Calu3 (cell line): Measurements from ENCODE around the gene FOXP4. TPM values are rescaled to one million over a fixed set of nuclear protein-coding genes. Genes with fewer than 3 reads are reported as not detected.

Experiments
- BruUV-seq: library from RNA; stranded (reverse); fragments of 400-500 nt; replicated peaks from 2 replicates; lab custom pipeline; 2021; lab: Mats Ljungman, UMichigan
- CTCF ChIA-PET: fragments of 300-600 bp; sonication (Branson Sonifier 250); formaldehyde crosslinking; loops from one replicate; lab custom pipeline; 2022; ENCODE audit warnings: antibody characterized with exemption; lab: Charles Lee
- DNase-seq: peaks from one replicate; pipeline ENCODE4 v3.0.0; 2022
- H3K27ac Mint-ChIP-seq: one replicate; pipeline ENCODE4 v1.8.0; 2022; ENCODE audit warnings: mixed read lengths; ENCODE audit not compliant: unreplicated experiment
- H3K27me3 Mint-ChIP-seq: one replicate; pipeline ENCODE4 v1.8.0; 2022; ENCODE audit warnings: mixed read lengths; ENCODE audit not compliant: unreplicated experiment
- H3K36me3 Mint-ChIP-seq: one replicate; pipeline ENCODE4 v1.8.0; 2022; ENCODE audit warnings: mild to moderate bottlenecking, moderate library complexity, mixed read lengths; ENCODE audit not compliant: insufficient read depth, unreplicated experiment
- H3K4me1 Mint-ChIP-seq: one replicate; pipeline ENCODE4 v1.8.0; 2022; ENCODE audit warnings: mild to moderate bottlenecking, low read depth, mixed read lengths; ENCODE audit not compliant: unreplicated experiment
- H3K4me3 Mint-ChIP-seq: one replicate; pipeline ENCODE4 v1.8.0; 2022; ENCODE audit warnings: mild to moderate bottlenecking, low read depth, moderate library complexity, mixed read lengths; ENCODE audit not compliant: unreplicated experiment
- H3K9me3 Mint-ChIP-seq: one replicate; pipeline ENCODE4 v1.8.0; 2022; ENCODE audit warnings: low read depth, mixed read lengths; ENCODE audit not compliant: unreplicated experiment
- intact Hi-C: fragments of 100-400 bp; cut with micrococcal nuclease; formaldehyde crosslinking; loops from one replicate; pipeline ENCODE4 v1.10.0; 2022; ENCODE audit not compliant: unreplicated experiment
- total RNA-seq: library from RNA; stranded (reverse); gene quantifications from 2 replicates; pipeline ENCODE4 v1.2.3, GENCODE V29; 2022
- TF ChIP-seq, protein P1 (sequence below): fragments of 200-600 bp; IDR thresholded peaks from one replicate; pipeline ENCODE4 v1.8.0; 2022; ENCODE audit warnings: antibody characterized with exemption; ENCODE audit not compliant: unreplicated experiment

FOXP4 gene
- total RNA-seq, 1 experiment from 2014 or later: 47.8 TPM

DNA sequence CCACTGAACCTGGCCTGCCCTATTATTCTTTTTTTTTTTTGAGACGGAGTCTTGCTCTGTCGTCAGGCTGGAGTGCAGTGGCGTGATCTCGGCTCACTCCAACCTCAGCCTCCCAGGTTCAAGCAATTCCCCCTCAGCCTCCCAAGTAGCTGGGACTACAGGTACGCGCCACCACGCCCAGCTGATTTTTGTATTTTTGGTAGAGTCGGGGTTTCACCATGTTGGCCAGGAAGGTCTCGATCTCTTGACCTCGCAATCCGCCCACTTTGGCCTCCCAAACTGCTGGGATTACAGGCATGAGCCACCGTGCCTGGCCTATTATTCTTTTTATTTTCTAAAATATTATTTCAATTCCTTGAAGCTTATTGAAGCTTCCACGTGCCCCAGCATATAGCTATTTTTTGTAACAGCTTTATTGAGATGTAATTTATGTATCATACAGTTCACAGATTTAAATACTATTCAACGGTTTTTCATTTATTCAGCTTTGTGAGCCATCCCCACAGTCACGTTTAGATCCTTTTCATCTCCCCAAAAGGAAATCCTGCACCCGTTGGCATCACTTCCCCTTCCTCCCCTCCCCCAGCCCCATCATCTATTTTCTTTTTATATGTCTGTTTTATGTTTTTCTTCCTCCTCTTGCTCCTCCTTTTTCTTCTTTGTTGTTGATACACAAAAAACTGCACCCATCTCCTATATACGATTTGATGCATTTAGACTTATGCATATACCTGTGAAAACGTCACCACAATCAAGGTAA lies 78.6 kb downstream of the FOXP4 start:
- peaks cover 3% of the 10 kb centered on the region for H3K9me3 Mint-ChIP-seq
- H3K36me3 Mint-ChIP-seq: peaks cover 4% of the 10 kb centered on the region
- H3K4me3 Mint-ChIP-seq: no peak overlapping the region
- peaks cover 66% of the 10 kb centered on the region for H3K27me3 Mint-ChIP-seq
- CTCF ChIA-PET: no interaction called here
- no TSS peak for BruUV-seq
- TF ChIP-seq, protein P1, sequence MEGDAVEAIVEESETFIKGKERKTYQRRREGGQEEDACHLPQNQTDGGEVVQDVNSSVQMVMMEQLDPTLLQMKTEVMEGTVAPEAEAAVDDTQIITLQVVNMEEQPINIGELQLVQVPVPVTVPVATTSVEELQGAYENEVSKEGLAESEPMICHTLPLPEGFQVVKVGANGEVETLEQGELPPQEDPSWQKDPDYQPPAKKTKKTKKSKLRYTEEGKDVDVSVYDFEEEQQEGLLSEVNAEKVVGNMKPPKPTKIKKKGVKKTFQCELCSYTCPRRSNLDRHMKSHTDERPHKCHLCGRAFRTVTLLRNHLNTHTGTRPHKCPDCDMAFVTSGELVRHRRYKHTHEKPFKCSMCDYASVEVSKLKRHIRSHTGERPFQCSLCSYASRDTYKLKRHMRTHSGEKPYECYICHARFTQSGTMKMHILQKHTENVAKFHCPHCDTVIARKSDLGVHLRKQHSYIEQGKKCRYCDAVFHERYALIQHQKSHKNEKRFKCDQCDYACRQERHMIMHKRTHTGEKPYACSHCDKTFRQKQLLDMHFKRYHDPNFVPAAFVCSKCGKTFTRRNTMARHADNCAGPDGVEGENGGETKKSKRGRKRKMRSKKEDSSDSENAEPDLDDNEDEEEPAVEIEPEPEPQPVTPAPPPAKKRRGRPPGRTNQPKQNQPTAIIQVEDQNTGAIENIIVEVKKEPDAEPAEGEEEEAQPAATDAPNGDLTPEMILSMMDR: no peak
- H3K4me1 Mint-ChIP-seq: peaks cover 12% of the 10 kb centered on the region
- no peak for DNase-seq
- intact Hi-C loops: no loop called here
- H3K27ac Mint-ChIP-seq: no peak overlapping the region

DNA sequence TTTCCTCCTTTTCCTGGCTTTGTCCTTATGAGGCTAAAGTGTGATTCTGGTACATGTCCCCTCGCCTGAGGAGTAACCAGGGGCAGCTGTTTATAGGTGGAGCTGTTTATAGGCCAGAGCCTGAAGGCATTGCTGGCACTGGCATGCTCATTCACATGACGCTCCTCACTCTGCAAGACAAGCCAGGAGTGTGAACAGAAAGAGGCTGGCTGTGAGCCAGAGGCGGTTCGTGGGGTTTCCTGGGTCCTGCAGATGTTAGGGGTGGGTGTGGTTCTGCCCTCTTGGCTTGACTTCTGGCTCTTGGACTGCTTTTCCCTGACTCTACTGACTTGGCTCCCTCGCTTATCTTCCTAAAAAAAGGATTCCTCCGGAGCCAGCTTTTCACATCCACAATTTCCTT lies 79.3 kb downstream of the FOXP4 start:
- peaks cover 3% of the 10 kb centered on the region for H3K9me3 Mint-ChIP-seq
- H3K4me3 Mint-ChIP-seq: no peak overlapping the region
- CTCF ChIA-PET: no interaction called here
- H3K27me3 Mint-ChIP-seq: peaks cover 71% of the 10 kb centered on the region
- BruUV-seq: no TSS peak
- peaks cover 4% of the 10 kb centered on the region for H3K36me3 Mint-ChIP-seq
- H3K4me1 Mint-ChIP-seq: peaks cover 12% of the 10 kb centered on the region
- intact Hi-C loops: no loop called here
- no peak overlapping the region for H3K27ac Mint-ChIP-seq
- no peak for DNase-seq
- TF ChIP-seq, protein P1: no peak

DNA sequence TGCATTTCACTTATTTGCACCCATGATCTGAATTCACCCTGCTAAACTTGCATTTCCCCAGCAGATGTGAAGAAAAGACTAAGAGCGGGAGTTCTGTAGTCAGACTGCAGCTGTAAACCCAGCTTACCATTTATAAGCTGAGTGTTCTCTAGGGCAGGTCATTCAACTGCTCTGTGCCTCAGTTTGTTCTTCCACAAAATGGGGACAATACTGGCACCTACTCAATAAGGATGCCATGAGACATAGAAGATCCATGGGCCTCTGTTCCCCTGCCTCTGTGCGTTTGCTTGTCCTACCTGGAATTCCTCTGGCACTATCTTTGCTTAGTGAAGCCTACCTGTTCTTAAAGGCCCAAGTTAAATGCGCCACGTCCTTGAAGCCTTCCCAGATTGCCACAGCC lies 79.8 kb downstream of the FOXP4 start:
- H3K4me1 Mint-ChIP-seq: peaks cover 12% of the 10 kb centered on the region
- H3K4me3 Mint-ChIP-seq: no peak overlapping the region
- BruUV-seq: no TSS peak
- TF ChIP-seq, protein P1: no peak
- peaks cover 4% of the 10 kb centered on the region for H3K36me3 Mint-ChIP-seq
- H3K27me3 Mint-ChIP-seq: peaks cover 73% of the 10 kb centered on the region
- no peak overlapping the region for H3K27ac Mint-ChIP-seq
- no peak for DNase-seq
- intact Hi-C loops: no loop called here
- peaks cover 3% of the 10 kb centered on the region for H3K9me3 Mint-ChIP-seq
- CTCF ChIA-PET: no interaction called here

DNA sequence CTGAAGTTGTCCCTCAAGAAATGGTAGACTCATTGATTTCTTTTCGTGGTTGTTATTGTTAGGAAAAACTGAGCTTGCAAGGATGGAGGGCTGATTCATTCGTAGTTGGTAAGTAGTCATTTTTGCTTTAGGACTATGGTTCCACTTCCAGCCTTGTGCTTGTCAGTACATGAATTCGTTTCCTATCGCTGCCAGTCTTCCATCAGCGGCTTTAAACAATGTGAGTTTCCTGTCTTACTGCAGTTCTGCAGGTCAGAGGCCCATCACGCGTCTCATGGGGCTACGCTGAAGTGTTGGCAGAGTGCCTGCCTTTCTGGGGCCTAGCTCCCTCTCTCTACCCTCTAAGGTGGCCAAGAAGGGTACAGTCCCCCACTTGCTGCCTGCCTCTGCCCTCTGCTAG lies 80.7 kb downstream of the FOXP4 start:
- CTCF ChIA-PET: interaction anchor here (0.6 kb wide), 1 partner anchor 55 kb away, joined by 3 read pairs; no protein-coding TSS in a partner anchor
- no peak overlapping the region for H3K27ac Mint-ChIP-seq
- no peak for DNase-seq
- peaks cover 12% of the 10 kb centered on the region for H3K4me1 Mint-ChIP-seq
- TF ChIP-seq, protein P1: no peak
- no peaks in the 10 kb centered on the region for H3K9me3 Mint-ChIP-seq
- H3K4me3 Mint-ChIP-seq: no peak overlapping the region
- intact Hi-C loops: no loop called here
- BruUV-seq: no TSS peak
- peaks cover 77% of the 10 kb centered on the region for H3K27me3 Mint-ChIP-seq
- no peaks in the 10 kb centered on the region for H3K36me3 Mint-ChIP-seq
